ENCODE results near the gene ANKH.

- TF ChIP-seq MAX (IDR thresholded peaks at IDR 0.05) (no peak), POLR2AphosphoS5 (IDR thresholded peaks at IDR 0.05; ENCODE audit: low read depth, low read length) (no peak), CTCF (IDR thresholded peaks at IDR 0.05 in 2 of 3, conservative IDR thresholded peaks at IDR 0.05 in 1 of 3; ENCODE audit: borderline replicate concordance in 1 of 3, insufficient read depth in 1 of 3, low read depth in 2 of 3, low read length in 2 of 3) (no peak), POLR2A (IDR thresholded peaks at IDR 0.05; ENCODE audit: borderline replicate concordance, extremely low read depth, insufficient read depth, insufficient read length) (no peak), CEBPB (IDR thresholded peaks at IDR 0.05; ENCODE audit: low read depth) (no peak), REST (IDR thresholded peaks at IDR 0.05; ENCODE audit: low read depth) (no peak), JUND (IDR thresholded peaks at IDR 0.05) (no peak), FOSL1 (IDR thresholded peaks at IDR 0.05; ENCODE audit: low read depth) (no peak), SRF (IDR thresholded peaks at IDR 0.05; ENCODE audit: low read depth) (no peak), ZBTB33 (IDR thresholded peaks at IDR 0.05; ENCODE audit: extremely low read depth, insufficient replicate concordance, low read length) (no peak), SP1 (IDR thresholded peaks at IDR 0.05; ENCODE audit: low read depth) (no peak), RAD21 (IDR thresholded peaks at IDR 0.05; ENCODE audit: low read depth) (no peak)
Measured at GRCh38 chr5:14767735-14768507, 103.7 kb downstream of the ANKH start.
